DMS114 treated with DMSO at 0.1 percent for 48 hours (cell line): ENCODE data around the gene FAAH.

ENCODE experiments used
- DNase-seq: peaks from one replicate; lab custom pipeline; 2025; ENCODE audit not compliant: unreplicated experiment; lab: John Stamatoyannopoulos, UW

The FAAH gene

GRCh38 chr1:46400421-46400820 lies 6.3 kb downstream of the FAAH start:
- DNase-seq, result no peak

GRCh38 chr1:46401154-46401913 lies 7.2 kb downstream of the FAAH start:
- no peak for DNase-seq

- DNase-seq, result no peak
Observed at GRCh38 chr1:46401964-46402626, 8.0 kb downstream of the FAAH start.

- no peak for DNase-seq
Observed at GRCh38 chr1:46403916-46404315, 9.8 kb downstream of the FAAH start.

GRCh38 chr1:46404482-46405196 lies 10.5 kb downstream of the FAAH start:
- DNase-seq, result no peak

- no peak for DNase-seq
Observed at GRCh38 chr1:46405197-46405555, 11.1 kb downstream of the FAAH start.

- DNase-seq, result no peak
Observed at GRCh38 chr1:46405724-46406123, 11.6 kb downstream of the FAAH start.

GRCh38 chr1:46406881-46407608 lies 12.9 kb downstream of the FAAH start:
- no peak for DNase-seq

GRCh38 chr1:46407636-46408035 lies 13.5 kb downstream of the FAAH start:
- no peak for DNase-seq

GRCh38 chr1:46408356-46409062 lies 14.4 kb downstream of the FAAH start:
- no peak for DNase-seq

GRCh38 chr1:46409063-46409372 lies 14.9 kb downstream of the FAAH start:
- no peak for DNase-seq

- no peak for DNase-seq
Observed at GRCh38 chr1:46410156-46411009, 16.3 kb downstream of the FAAH start.

GRCh38 chr1:46411010-46411405 lies 16.9 kb downstream of the FAAH start:
- DNase-seq, result no peak

GRCh38 chr1:46411601-46412341 lies 17.7 kb downstream of the FAAH start:
- DNase-seq, result no peak

GRCh38 chr1:46412893-46413595 lies 18.9 kb downstream of the FAAH start:
- DNase-seq, result no peak

- DNase-seq, result no peak
Observed at GRCh38 chr1:46413596-46413985, 19.5 kb downstream of the FAAH start.

GRCh38 chr1:46415514-46415913 lies 21.4 kb downstream of the FAAH start:
- no peak for DNase-seq

- DNase-seq, result no peak
Observed at GRCh38 chr1:46418976-46419375, 24.9 kb downstream of the FAAH start.

- DNase-seq, result no peak
Observed at GRCh38 chr1:46420533-46420915, 26.4 kb downstream of the FAAH start.
